ENCODE data around the gene OR51S1. TPM values are rescaled to one million over a fixed set of nuclear protein-coding genes. Genes with fewer than 3 reads are reported as not detected.

The OR51S1 gene
- not detected for total RNA-seq

- Mint-ChIP-seq H3K4me1 (ENCODE audit: low read depth) (no peaks in the 10 kb centered on the region), H3K27me3 (ENCODE audit: low read depth) (no peaks in the 10 kb centered on the region), H3K4me3 (no peak within 1 kb of the TSS), H3K36me3 (ENCODE audit: low read depth) (no peaks in the 10 kb centered on the region), H3K27ac (no peak within 1 kb of the TSS), H3K9me3 (ENCODE audit: insufficient read depth) (no peaks in the 10 kb centered on the region)
- ATAC-seq (no peak), DNase-seq (no peak)
- ChIA-PET POLR2A (no interaction called here), CTCF (no interaction called here)
These were observed at the start of gene OR51S1 for GRCh38 chr11:4848908-4849532. OR51S1 (minus strand) TSS chr11:4849208; CDS start chr11:4849208, 0 bp downstream.

- DNase-seq (no peak), ATAC-seq (no peak)
- no peak overlapping the region for H3K27ac Mint-ChIP-seq
- ChIA-PET POLR2A (no interaction called here), CTCF (no interaction called here)
- no peaks in the 10 kb centered on the region for H3K9me3 Mint-ChIP-seq (ENCODE audit: insufficient read depth)
- H3K4me1 Mint-ChIP-seq (ENCODE audit: low read depth) = no peaks in the 10 kb centered on the region
- H3K27me3 Mint-ChIP-seq (ENCODE audit: low read depth) = no peaks in the 10 kb centered on the region
- H3K36me3 Mint-ChIP-seq (ENCODE audit: low read depth) = no peaks in the 10 kb centered on the region
- H3K4me3 Mint-ChIP-seq = no peak overlapping the region
These were observed 43.1 kb upstream of the OR51S1 start for GRCh38 chr11:4891996-4892640.

GRCh38 chr11:4890279-4890678, 41.3 kb upstream of the OR51S1 start:
- Mint-ChIP-seq H3K36me3 (ENCODE audit: low read depth) (no peaks in the 10 kb centered on the region), H3K9me3 (ENCODE audit: insufficient read depth) (no peaks in the 10 kb centered on the region), H3K27ac (no peak overlapping the region), H3K4me1 (ENCODE audit: low read depth) (no peaks in the 10 kb centered on the region), H3K4me3 (no peak overlapping the region), H3K27me3 (ENCODE audit: low read depth) (no peaks in the 10 kb centered on the region)
- CTCF ChIA-PET = no interaction called here
- ATAC-seq (no peak), DNase-seq (no peak)
- POLR2A ChIA-PET = no interaction called here

- ATAC-seq (no peak), DNase-seq (no peak)
- ChIA-PET POLR2A (no interaction called here), CTCF (no interaction called here)
- Mint-ChIP-seq H3K4me1 (ENCODE audit: low read depth) (no peaks in the 10 kb centered on the region), H3K36me3 (ENCODE audit: low read depth) (no peaks in the 10 kb centered on the region), H3K4me3 (no peak overlapping the region), H3K27ac (no peak overlapping the region), H3K27me3 (ENCODE audit: low read depth) (no peaks in the 10 kb centered on the region), H3K9me3 (ENCODE audit: insufficient read depth) (no peaks in the 10 kb centered on the region)
These were observed 38.6 kb upstream of the OR51S1 start for GRCh38 chr11:4887591-4887990.

GRCh38 chr11:4886186-4886585, 37.2 kb upstream of the OR51S1 start:
- no peaks in the 10 kb centered on the region for H3K9me3 Mint-ChIP-seq (ENCODE audit: insufficient read depth)
- H3K36me3 Mint-ChIP-seq (ENCODE audit: low read depth) = no peaks in the 10 kb centered on the region
- no peak overlapping the region for H3K4me3 Mint-ChIP-seq
- DNase-seq (no peak), ATAC-seq (no peak)
- CTCF ChIA-PET = no interaction called here
- POLR2A ChIA-PET = no interaction called here
- no peaks in the 10 kb centered on the region for H3K27me3 Mint-ChIP-seq (ENCODE audit: low read depth)
- H3K27ac Mint-ChIP-seq = no peak overlapping the region
- no peaks in the 10 kb centered on the region for H3K4me1 Mint-ChIP-seq (ENCODE audit: low read depth)

GRCh38 chr11:4884361-4884760, 35.4 kb upstream of the OR51S1 start:
- Mint-ChIP-seq H3K36me3 (ENCODE audit: low read depth) (no peaks in the 10 kb centered on the region), H3K27ac (no peak overlapping the region), H3K4me3 (no peak overlapping the region), H3K4me1 (ENCODE audit: low read depth) (no peaks in the 10 kb centered on the region), H3K9me3 (ENCODE audit: insufficient read depth) (no peaks in the 10 kb centered on the region), H3K27me3 (ENCODE audit: low read depth) (no peaks in the 10 kb centered on the region)
- POLR2A ChIA-PET = no interaction called here
- DNase-seq = no peak
- CTCF ChIA-PET = no interaction called here
- no peak for ATAC-seq

GRCh38 chr11:4882543-4882942, 33.5 kb upstream of the OR51S1 start:
- Mint-ChIP-seq H3K4me3 (no peak overlapping the region), H3K4me1 (ENCODE audit: low read depth) (no peaks in the 10 kb centered on the region), H3K27me3 (ENCODE audit: low read depth) (no peaks in the 10 kb centered on the region), H3K9me3 (ENCODE audit: insufficient read depth) (no peaks in the 10 kb centered on the region), H3K36me3 (ENCODE audit: low read depth) (no peaks in the 10 kb centered on the region), H3K27ac (no peak overlapping the region)
- ATAC-seq = no peak
- ChIA-PET POLR2A (no interaction called here), CTCF (no interaction called here)
- no peak for DNase-seq

- H3K9me3 Mint-ChIP-seq (ENCODE audit: insufficient read depth) = no peaks in the 10 kb centered on the region
- ChIA-PET CTCF (no interaction called here), POLR2A (no interaction called here)
- H3K27me3 Mint-ChIP-seq (ENCODE audit: low read depth) = no peaks in the 10 kb centered on the region
- H3K36me3 Mint-ChIP-seq (ENCODE audit: low read depth) = no peaks in the 10 kb centered on the region
- no peak within 1 kb of the TSS for H3K27ac Mint-ChIP-seq
- no peaks in the 10 kb centered on the region for H3K4me1 Mint-ChIP-seq (ENCODE audit: low read depth)
- no peak for ATAC-seq
- no peak within 1 kb of the TSS for H3K4me3 Mint-ChIP-seq
- no peak for DNase-seq
These were observed 33.0 kb upstream of the OR51S1 start, which contains the start of gene OR51T1 for GRCh38 chr11:4881860-4882500. OR51T1 (plus strand) TSS chr11:4881900; CDS start chr11:4881900, 0 bp downstream.

GRCh38 chr11:4881188-4881587, 32.2 kb upstream of the OR51S1 start:
- ChIA-PET POLR2A (no interaction called here), CTCF (no interaction called here)
- no peak for DNase-seq
- Mint-ChIP-seq H3K9me3 (ENCODE audit: insufficient read depth) (no peaks in the 10 kb centered on the region), H3K4me1 (ENCODE audit: low read depth) (no peaks in the 10 kb centered on the region), H3K4me3 (no peak overlapping the region), H3K27ac (no peak overlapping the region), H3K36me3 (ENCODE audit: low read depth) (no peaks in the 10 kb centered on the region), H3K27me3 (ENCODE audit: low read depth) (no peaks in the 10 kb centered on the region)
- no peak for ATAC-seq

- Mint-ChIP-seq H3K27ac (no peak overlapping the region), H3K27me3 (ENCODE audit: low read depth) (no peaks in the 10 kb centered on the region), H3K9me3 (ENCODE audit: insufficient read depth) (no peaks in the 10 kb centered on the region), H3K4me1 (ENCODE audit: low read depth) (no peaks in the 10 kb centered on the region), H3K4me3 (no peak overlapping the region), H3K36me3 (ENCODE audit: low read depth) (no peaks in the 10 kb centered on the region)
- CTCF ChIA-PET = no interaction called here
- ATAC-seq (no peak), DNase-seq (no peak)
- POLR2A ChIA-PET = no interaction called here
These were observed 16.8 kb upstream of the OR51S1 start for GRCh38 chr11:4865855-4866254.

GRCh38 chr11:4863876-4864275, 14.9 kb upstream of the OR51S1 start:
- ATAC-seq (no peak), DNase-seq (no peak)
- CTCF ChIA-PET = no interaction called here
- H3K27me3 Mint-ChIP-seq (ENCODE audit: low read depth) = no peaks in the 10 kb centered on the region
- no peaks in the 10 kb centered on the region for H3K4me1 Mint-ChIP-seq (ENCODE audit: low read depth)
- no peaks in the 10 kb centered on the region for H3K36me3 Mint-ChIP-seq (ENCODE audit: low read depth)
- H3K4me3 Mint-ChIP-seq = no peak overlapping the region
- no peaks in the 10 kb centered on the region for H3K9me3 Mint-ChIP-seq (ENCODE audit: insufficient read depth)
- POLR2A ChIA-PET = no interaction called here
- no peak overlapping the region for H3K27ac Mint-ChIP-seq

- H3K27ac Mint-ChIP-seq = no peak overlapping the region
- no peaks in the 10 kb centered on the region for H3K9me3 Mint-ChIP-seq (ENCODE audit: insufficient read depth)
- H3K4me3 Mint-ChIP-seq = no peak overlapping the region
- DNase-seq (no peak), ATAC-seq (no peak)
- ChIA-PET POLR2A (no interaction called here), CTCF (no interaction called here)
- no peaks in the 10 kb centered on the region for H3K4me1 Mint-ChIP-seq (ENCODE audit: low read depth)
- H3K27me3 Mint-ChIP-seq (ENCODE audit: low read depth) = no peaks in the 10 kb centered on the region
- no peaks in the 10 kb centered on the region for H3K36me3 Mint-ChIP-seq (ENCODE audit: low read depth)
These were observed 13.6 kb upstream of the OR51S1 start for GRCh38 chr11:4862447-4863236.
